NCI-H82 (cell line): ENCODE data around the gene CDH8.
"Not testable (repeated sequence)": the region's sequence is repeated elsewhere in the genome, so short reads cannot be mapped to it uniquely, and the experiment has no call there.

Experiments used
- DNase-seq: peaks from one replicate; lab custom pipeline; 2025; lab: John Stamatoyannopoulos, UW

Gene CDH8

GRCh38 chr16:61780161-61780560 lies 256.1 kb downstream of the CDH8 start:
- peak; percentile 53 for DNase-seq

GRCh38 chr16:61770301-61770700 lies 265.9 kb downstream of the CDH8 start:
- DNase-seq = no peak

GRCh38 chr16:61763991-61764390 lies 272.2 kb downstream of the CDH8 start:
- DNase-seq = no peak

- DNase-seq = no peak
Measured at GRCh38 chr16:61763013-61763412, 273.2 kb downstream of the CDH8 start.

- DNase-seq = no peak
Measured at GRCh38 chr16:61730997-61731396, 305.2 kb downstream of the CDH8 start.

- DNase-seq = no peak
Measured at GRCh38 chr16:61726701-61727100, 309.5 kb downstream of the CDH8 start.

- DNase-seq = no peak
Measured at GRCh38 chr16:61726125-61726524, 310.1 kb downstream of the CDH8 start.

- no peak for DNase-seq
Measured at GRCh38 chr16:61721544-61721943, 314.7 kb downstream of the CDH8 start.

GRCh38 chr16:61715393-61715792 lies 320.8 kb downstream of the CDH8 start:
- DNase-seq = no peak

GRCh38 chr16:61713787-61714186 lies 322.5 kb downstream of the CDH8 start:
- DNase-seq = no peak

- DNase-seq = not testable (repeated sequence)
Measured at GRCh38 chr16:61699640-61700039, 336.6 kb downstream of the CDH8 start.

- no peak for DNase-seq
Measured at GRCh38 chr16:61684541-61684940, 351.7 kb downstream of the CDH8 start.

- no peak for DNase-seq
Measured at GRCh38 chr16:61681673-61682072, 354.6 kb downstream of the CDH8 start.

GRCh38 chr16:61681124-61681523 lies 355.1 kb downstream of the CDH8 start:
- no peak for DNase-seq

GRCh38 chr16:61678182-61678581 lies 358.1 kb downstream of the CDH8 start:
- DNase-seq = no peak

GRCh38 chr16:61677776-61678175 lies 358.5 kb downstream of the CDH8 start:
- no peak for DNase-seq

- DNase-seq = no peak
Measured at GRCh38 chr16:61676740-61677139, 359.5 kb downstream of the CDH8 start.

- no peak for DNase-seq
Measured at GRCh38 chr16:61671161-61671560, 365.1 kb downstream of the CDH8 start.

GRCh38 chr16:61665512-61665911 lies 370.7 kb downstream of the CDH8 start:
- DNase-seq = no peak

- no peak for DNase-seq
Measured at GRCh38 chr16:61659936-61660335, 376.3 kb downstream of the CDH8 start.

- no peak for DNase-seq
Measured at GRCh38 chr16:61654962-61655361, 381.3 kb downstream of the CDH8 start.

- no peak for DNase-seq
Measured at GRCh38 chr16:61653544-61653943, 382.7 kb downstream of the CDH8 start.

GRCh38 chr16:61645561-61645960 lies 390.7 kb downstream of the CDH8 start:
- DNase-seq = peak; percentile 1

- DNase-seq = no peak
Measured at GRCh38 chr16:61644736-61645135, 391.5 kb downstream of the CDH8 start.

- DNase-seq = peak; percentile 41
Measured at GRCh38 chr16:61617219-61617783, 418.9 kb downstream of the CDH8 start.
